OCI-LY7 (cell line): ENCODE data around the gene OR2V2.

Experiments
- CTCF ChIP-seq: fragments of 200-600 bp; sonication (generic); conservative IDR thresholded peaks from 2 replicates; pipeline ENCODE4 v1.5.1; 2014; ENCODE audit warnings: mild to moderate bottlenecking, antibody characterized with exemption, low read length, moderate library complexity, mixed read lengths
- EZH2phosphoT487 ChIP-seq: fragments of 200-600 bp; sonication (generic); IDR thresholded peaks from 2 replicates; pipeline ENCODE4 v1.6.1; 2018; ENCODE audit warnings: low read depth, borderline replicate concordance, mild to moderate bottlenecking, mixed run types, antibody characterized with exemption, low read length, moderate library complexity, mixed read lengths

GRCh38 chr5:181130832-181131496 lies 16.4 kb upstream of the OR2V2 start, which contains the start of gene OR2V1:
- TF ChIP-seq CTCF, result no peak
- no peak for TF ChIP-seq EZH2phosphoT487
